Sigmoid colon (tissue), 3 donors: Measurements from ENCODE around the gene HCN2.

Source experiments
- POLR2A ChIP-seq, 2 donors: fragments of 450-650 bp; IDR thresholded peaks; one replicate each; pipeline ENCODE4 v1.6.1; 2016; ENCODE audit warnings: antibody characterized with exemption in 2 of 2, mild to moderate bottlenecking in 2 of 2, moderate library complexity in 2 of 2
- TF ChIP-seq, protein P1 (sequence below), 4 experiments: fragments of 450-650 bp in 3 of 4; fragments of 200-600 bp in 1 of 4; IDR thresholded peaks; one replicate each; pipeline ENCODE4 v1.5.1; 2016 to 2019; ENCODE audit warnings: antibody characterized with exemption in 4 of 4, mild to moderate bottlenecking in 3 of 4, moderate library complexity in 2 of 4

DNA sequence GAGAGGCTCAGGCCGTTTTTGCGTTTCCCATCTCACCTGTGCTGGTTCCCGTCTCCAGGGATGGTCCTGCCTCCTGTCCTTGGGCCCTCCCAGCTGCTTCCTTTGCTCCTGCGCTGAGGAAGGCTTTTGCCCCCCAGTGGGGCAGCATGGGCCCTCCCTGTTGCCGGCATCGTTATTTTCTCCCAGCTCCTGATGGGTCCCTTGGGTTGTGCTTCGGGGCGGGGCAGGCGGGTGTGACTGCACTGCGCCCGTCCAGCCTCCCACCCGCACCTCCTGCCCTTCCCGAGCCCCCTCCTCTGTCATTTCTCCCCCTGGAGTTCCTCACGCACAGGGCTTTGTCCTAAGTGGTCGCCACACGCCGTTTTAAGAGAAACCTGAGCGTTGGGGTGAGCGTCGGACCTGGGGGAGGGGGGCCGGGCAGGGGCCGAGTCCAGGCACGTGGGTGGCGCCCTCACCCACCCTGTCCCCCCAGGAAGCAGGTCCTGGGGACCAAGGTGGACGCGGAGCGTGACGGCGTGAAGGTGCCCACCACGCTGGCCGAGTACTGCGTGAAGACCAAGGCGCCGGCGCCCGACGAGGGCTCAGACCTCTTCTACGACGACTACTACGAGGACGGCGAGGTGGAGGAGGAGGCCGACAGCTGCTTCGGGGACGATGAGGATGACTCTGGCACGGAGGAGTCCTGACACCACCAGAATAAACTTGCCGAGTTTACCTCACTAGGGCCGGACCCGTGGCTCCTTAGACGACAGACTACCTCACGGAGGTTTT, 48.6 kb upstream of the HCN2 start:
- TF ChIP-seq, protein P1, sequence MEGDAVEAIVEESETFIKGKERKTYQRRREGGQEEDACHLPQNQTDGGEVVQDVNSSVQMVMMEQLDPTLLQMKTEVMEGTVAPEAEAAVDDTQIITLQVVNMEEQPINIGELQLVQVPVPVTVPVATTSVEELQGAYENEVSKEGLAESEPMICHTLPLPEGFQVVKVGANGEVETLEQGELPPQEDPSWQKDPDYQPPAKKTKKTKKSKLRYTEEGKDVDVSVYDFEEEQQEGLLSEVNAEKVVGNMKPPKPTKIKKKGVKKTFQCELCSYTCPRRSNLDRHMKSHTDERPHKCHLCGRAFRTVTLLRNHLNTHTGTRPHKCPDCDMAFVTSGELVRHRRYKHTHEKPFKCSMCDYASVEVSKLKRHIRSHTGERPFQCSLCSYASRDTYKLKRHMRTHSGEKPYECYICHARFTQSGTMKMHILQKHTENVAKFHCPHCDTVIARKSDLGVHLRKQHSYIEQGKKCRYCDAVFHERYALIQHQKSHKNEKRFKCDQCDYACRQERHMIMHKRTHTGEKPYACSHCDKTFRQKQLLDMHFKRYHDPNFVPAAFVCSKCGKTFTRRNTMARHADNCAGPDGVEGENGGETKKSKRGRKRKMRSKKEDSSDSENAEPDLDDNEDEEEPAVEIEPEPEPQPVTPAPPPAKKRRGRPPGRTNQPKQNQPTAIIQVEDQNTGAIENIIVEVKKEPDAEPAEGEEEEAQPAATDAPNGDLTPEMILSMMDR (IDR thresholded peaks at IDR 0.05): no peak
- no peak for TF ChIP-seq POLR2A (IDR thresholded peaks at IDR 0.05)
